Activated T-helper 1 cell treated with Interleukin-2 at 50 U/mL for 16 hours (primary cell): Measurements from ENCODE around the gene FCGR2B.
"Not testable (repeated sequence)": the region's sequence is repeated elsewhere in the genome, so short reads cannot be mapped to it uniquely, and the experiment has no call there.

Experiments used
- DNase-seq: peaks from one replicate; pipeline ENCODE4 v3.0.0-alpha.2; 2020; ENCODE audit warnings: low read depth

The FCGR2B gene

DNA sequence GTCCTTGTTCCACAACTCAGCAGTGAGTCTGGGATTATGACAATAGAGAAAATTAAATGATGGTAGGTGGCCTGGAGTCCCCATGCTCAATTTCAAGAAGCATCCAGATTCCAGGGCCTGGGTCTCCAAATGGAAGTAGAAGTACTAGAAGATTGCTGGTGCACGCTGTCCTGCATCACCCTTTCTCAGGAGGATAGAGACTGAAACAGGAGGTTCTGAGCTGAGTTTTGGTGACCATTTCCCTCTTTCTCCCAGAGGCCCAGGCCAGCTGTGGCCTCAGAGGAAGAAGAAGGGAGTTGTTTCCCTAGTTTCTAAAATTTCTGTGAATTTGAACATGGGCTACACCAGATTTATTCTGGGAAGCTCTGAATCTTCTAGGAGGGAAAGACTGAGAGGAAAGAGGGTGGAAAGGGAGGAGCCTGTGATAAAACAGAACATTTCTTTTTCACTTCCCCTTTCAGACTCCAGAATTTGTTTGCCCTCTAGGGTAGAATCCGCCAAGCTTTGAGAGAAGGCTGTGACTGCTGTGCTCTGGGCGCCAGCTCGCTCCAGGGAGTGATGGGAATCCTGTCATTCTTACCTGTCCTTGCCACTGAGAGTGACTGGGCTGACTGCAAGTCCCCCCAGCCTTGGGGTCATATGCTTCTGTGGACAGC lies at the start of gene FCGR2B:
FCGR2B (plus strand) TSS at position 460 of the 656 bp plus-strand sequence; CDS start at position 559, 99 bp downstream.
- not testable (repeated sequence) for DNase-seq

DNA sequence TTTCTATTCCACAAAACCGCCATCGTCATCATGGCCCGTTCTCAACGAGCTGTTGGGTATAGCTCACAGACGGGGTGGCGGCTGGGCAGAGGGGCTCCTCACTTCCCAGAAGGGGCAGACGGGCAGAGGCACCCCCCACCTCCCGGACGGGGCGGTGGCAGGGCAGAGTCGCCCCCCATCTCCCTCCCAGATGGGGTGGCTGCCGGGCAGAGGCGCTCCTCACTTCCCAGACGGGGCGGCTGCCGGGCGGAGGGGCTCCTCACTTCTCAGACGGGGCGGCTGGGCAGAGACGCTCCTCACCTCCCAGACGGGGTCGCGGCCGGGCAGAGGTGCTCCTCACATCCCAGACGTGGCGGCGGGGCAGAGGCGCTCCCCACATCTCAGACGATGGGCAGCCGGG lies 46.5 kb upstream of the FCGR2B start:
- not testable (repeated sequence) for DNase-seq

DNA sequence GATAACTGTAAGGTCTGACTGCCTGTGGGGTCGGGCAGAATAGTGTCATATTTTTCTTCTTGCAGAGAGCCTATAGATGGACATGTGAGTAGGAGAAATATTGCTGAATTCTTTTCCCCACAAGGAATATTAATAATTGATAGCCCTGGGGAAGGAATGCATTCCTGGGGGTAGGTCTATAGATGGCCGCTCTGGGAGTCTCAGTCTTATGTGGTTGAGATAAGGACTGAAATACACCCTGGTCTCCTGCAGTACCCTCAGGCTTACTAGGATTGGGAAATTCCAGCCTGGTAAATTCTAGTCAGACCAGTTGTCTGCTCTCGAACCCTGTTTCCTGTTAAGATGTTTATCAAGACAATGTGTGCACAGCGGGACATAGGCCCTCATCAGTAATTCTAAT lies 44.4 kb upstream of the FCGR2B start:
- DNase-seq = not testable (repeated sequence)

DNA sequence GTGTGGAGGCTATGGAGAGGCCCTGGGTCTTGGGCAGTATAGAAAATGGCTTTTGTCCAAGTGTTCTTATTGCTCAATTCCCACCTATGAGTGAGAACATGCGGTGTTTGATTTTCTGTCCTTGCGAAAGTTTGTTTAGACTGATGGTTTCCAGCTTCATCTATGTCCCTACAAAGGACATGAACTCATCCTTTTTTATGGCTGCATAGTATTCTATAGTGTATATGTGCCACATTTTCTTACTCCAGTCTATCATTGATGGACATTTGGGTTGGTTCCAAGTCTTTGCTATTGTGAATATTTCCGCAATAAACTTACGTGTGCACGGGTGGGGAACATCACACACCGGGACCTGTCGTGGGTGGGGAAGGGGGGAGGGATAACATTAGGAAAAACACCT lies 42.5 kb upstream of the FCGR2B start:
- DNase-seq = not testable (repeated sequence)

DNA sequence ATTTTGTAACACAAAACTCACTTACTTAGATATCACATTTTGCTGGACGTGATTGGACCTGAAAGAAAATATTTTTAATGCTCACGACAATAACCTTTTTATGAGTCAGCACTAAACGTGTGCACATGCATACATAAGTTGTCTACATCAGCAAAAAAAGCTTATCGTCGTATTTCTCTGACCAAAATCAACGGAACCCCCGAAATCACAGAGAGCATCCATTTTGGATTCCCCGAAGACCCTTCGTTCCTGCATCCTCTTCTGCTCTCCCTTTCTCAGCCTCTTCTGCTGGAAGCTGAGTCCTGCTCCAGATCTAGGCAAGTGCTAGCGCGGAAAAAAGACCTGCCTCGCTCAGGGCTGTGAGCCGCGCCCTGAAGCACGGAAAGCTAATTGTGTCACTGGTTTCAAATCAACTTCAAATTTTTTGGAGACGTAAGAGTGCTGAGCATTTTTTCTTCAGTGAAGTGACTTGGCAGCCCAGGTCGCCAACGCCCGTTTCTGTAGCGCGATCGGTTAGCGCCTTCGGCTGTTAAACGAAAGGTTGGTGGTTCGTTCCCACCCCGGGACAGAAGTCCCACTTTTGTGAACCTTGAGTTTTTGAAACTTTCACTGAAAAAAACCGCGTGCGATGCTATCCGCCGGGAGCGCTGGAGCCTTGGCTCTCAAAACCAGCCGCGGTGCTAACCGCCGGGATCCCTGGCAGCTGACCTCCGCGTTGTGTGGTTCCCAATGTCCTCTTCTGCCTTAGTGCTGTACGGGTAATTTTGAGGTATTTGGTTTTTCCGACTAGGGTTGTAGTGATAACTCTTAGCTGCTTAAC lies 41.6 kb upstream of the FCGR2B start:
- DNase-seq = peak; percentile 48

DNA sequence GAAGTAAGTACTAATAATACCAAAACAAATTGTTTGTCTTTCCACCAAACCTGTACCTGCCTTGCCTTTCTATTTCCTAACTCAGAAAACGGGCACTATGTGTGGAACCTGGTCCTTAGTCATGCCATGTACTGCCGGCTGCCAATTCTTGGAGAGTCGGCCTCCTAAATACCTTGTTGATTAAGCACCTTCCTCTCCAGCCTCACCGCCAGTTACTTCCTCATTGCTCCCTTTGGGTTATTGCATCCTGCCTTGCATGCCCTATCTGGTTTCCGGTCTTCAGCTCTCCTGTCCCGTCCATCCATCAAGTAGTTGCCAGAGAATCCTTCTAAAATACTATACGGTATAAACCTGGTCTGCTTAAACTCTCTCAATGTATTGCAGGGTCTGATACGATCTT lies 40.9 kb upstream of the FCGR2B start:
- not testable (repeated sequence) for DNase-seq

DNA sequence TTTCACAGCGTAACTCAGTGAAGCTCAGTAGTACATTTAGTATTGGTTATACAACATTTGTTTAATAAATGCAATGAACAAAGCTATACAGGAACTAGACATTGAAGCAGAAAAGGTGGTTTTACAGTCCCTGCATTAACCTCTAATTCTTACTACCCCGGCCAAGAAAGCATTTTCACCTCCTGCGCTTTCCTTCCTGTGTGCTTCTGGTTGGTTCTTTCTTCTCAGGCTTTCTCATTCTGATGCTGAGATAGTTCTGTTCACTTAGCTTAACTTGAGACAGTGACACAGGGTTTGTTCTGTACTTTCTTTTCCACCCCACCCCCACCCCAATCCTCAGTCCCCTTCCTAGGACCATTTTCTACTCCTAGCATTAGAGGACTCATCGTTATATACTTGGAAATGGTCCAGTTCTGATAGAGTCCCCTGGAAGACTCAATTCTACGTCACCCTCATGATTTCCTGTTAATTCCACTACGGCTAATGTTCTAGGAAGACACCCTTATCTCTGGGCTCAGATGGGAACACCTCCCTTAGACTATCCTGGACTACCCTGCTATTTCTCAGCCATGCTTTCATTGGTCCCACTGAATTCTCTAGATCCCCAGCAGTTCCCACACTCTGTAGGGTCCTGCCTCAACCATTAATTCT lies 39.4 kb upstream of the FCGR2B start:
- not testable (repeated sequence) for DNase-seq

DNA sequence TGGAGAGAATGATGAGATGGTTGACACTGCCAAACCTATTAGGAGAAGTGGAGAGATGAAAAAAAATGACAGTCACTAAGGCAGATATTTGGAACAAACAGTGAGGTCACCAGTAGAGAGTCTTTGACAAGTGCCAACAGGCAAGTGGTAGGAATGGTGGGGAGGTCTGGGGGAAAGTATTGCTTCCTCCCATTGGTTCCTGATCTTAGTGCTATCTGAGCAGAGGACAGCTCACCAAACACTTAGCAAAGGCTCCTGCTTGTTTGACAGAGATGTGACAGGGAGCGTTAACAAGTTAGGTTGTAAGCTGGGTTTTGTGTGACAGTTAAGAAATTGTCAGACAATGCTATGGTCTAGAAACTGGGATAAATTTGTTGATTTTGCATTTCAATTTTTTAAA lies 38.3 kb upstream of the FCGR2B start:
- not testable (repeated sequence) for DNase-seq

DNA sequence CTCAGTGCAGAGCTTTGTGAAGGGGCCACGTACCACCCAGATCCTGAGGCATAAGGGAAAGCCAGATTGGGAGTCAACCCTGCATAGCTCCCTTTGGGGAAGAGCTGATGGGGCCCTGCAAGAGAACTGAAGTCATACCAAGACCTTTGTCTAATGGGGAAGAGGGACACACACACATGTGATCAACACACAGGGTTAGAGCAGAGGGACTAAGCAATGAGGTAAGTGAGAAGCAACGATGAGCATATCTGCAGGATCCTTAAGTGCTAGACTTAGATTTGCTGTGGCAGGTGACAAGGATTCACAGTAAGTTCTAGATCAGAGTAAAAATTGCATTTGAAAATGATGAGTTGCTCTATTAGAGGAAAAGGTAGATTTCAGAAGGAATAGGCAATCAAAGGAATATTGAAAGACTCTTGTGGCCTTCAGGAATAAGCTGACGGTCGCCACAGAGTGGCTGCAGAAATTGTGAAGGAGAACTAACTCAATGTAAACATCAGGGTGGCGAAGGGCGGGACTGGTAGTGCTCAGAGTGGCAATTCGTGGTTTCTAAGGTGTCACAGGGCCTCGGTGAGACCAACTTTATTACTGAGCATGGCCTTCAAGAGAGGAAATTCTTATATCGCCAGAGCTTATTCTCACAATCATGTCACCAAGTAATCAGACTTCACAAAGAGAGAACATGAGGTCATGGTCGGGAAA lies 36.3 kb upstream of the FCGR2B start:
- DNase-seq = not testable (repeated sequence)

DNA sequence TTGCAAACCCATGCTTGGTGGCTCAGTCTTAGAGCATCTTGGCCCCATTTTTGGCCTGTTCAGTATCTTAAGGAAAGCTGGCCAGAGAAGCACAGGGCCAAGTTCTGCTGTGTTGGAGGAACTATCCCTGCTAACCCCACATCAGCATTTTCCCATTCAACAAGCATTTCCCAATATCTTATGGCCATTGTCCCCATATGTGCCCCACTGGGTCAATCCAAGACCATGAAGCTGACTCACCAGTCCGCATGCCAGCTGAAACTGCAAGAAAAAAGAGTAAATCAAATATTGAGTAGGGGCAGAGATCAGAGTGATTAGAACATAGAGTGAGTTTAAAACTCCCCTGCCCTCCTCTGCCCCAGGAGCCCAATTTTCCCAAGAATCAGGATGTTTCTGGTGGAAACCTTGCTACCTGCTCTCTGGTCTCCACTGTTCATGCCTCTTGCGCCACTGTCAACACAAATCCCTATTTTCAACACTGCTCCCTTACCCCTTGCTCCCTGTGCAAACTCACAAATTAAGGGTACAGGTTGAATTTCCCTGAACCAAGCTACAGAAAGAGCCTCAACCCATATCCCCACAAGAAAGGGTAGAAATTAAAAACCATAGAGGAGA lies 32.7 kb upstream of the FCGR2B start:
- DNase-seq = not testable (repeated sequence)

DNA sequence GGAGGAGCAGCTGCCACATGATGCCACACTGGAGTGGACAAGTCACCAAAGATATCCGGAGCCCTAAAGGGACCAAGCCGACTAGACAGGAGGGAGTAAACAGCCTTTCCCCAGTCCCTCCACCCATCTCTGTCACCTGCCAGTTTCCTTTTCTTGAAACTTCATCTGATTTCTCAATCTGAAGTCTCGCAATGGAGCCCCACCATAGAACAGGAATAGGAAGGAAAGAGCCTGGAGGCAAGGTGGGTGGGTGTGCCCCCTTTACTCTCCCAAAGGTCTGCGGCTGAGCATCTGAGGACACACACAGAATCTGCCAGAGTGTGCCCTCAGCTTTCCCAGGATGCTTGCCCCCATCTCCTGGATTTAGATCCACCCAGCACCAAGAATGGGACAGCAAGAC lies 31.9 kb upstream of the FCGR2B start, which contains the start of gene FCGR3B:
FCGR3B (minus strand) TSS at position 101 of the 400 bp plus-strand sequence; CDS start at position 19, 82 bp downstream.
- no peak for DNase-seq

DNA sequence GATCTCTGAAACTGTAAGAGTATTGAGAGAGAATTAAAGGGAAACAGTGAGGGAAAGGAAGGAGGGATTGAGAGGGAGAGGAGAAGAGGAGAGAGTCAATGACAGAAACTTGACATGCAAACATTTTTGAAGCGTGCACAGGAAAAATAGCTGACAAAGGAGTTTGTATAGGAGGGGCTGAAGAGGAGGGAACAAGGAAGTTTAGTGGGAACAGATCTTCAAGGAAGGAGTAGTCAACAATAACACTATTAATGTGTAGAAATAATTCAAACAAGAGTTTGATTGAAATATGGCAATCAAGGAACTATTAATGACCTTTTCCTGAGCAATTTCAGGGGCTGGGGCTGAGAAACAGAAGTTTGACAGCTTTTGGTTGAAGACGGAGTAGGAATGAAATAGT lies 27.9 kb upstream of the FCGR2B start:
- DNase-seq = not testable (repeated sequence)

DNA sequence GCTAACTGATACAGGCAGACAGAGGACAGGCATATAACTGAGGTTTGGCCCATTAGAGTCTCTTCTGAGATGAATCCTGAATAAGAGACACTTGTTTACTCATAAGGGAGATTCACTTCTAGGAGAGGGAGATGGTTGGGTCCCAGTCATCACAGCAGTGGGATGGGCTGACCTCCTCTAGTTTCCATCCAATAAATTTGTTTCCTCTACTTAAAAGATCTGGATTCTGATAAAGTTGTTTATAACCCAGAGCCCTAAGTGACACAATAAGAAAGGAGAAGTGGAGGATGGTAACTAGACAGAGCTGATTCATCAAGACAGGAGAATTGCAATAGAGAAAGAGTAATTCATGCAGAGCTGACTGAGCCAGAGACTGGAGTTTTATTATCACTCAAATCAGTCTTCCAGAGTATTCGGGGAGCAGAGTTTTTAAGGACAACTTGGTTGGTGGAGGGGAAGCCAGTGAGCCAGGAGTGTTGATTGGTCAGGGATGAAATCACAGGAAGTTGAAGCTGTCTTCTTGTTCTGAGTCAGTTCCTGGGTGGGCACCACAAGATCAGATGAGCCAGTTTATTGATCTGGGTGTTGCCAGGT lies 26.7 kb upstream of the FCGR2B start:
- DNase-seq = not testable (repeated sequence)

DNA sequence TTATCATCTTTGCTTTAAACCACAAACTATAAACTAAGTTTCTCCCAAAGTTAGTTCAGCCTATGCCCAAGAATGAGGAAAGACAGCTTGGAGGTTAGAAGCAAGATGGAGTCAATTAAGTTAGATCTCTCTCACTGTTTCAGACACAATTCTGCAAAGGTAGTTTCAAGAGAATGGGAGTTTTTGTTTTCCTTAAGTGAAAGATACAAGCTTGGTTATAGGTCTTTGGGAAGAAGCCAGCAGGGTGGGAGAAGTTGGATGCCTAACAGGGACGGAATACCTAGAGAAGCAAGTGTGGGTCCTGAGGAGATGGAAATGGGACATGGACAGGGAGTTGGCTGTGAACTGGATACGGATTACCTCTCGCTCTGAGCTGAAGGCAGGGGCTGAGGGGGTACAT lies 26.0 kb upstream of the FCGR2B start:
- not testable (repeated sequence) for DNase-seq

DNA sequence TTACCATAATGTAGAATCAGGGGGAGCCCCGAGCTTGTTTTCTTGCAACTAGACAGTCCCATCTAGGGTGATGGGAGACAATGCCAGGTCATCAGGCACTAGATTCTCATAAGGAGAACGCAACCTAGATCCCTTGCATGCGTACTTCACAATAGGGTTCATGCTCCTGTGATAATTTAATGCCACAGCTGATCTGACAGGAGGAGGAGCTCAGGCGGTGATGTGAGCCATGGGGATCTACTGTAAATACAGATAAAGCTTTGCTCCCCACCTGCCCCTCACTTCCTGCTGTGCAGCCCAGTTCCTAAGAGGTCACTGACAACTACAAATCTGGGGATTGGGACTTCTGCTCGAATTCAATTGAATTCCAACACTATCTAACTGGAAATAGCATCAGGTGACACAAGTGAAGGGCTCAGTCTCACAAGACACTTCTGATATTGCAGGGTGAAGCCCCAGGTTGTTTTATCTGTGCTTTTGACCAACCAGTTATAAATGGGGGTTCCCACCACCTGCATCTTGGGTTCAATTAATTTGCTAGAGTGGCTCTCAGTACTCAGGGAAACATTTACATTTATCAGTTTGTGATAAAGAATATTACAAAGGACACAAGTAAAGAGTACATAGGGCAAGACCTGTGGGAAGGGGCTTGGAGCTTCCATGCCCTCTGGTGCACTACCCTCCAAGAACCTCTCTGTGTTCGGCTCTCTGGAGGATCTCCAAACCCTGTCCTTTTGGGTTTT lies 24.5 kb upstream of the FCGR2B start:
- not testable (repeated sequence) for DNase-seq

DNA sequence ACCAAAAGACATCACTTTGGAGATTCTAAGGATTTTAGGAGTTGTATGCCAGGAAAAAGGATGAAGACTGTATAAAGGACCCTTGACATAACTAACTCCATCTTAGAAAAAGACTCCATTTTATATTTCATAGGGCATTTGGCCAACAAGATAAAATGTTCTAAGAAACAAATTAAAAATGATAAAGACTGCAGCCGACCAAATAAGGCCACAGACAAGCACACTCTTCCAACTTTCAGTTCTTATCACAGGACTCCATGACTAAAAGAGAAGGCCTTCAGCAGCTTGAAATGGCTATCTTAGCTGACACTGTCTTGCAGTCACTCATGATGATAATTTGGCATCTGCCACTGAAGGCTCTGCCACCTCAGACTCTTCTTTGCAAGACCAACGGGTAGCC lies 23.7 kb upstream of the FCGR2B start:
- not testable (repeated sequence) for DNase-seq

DNA sequence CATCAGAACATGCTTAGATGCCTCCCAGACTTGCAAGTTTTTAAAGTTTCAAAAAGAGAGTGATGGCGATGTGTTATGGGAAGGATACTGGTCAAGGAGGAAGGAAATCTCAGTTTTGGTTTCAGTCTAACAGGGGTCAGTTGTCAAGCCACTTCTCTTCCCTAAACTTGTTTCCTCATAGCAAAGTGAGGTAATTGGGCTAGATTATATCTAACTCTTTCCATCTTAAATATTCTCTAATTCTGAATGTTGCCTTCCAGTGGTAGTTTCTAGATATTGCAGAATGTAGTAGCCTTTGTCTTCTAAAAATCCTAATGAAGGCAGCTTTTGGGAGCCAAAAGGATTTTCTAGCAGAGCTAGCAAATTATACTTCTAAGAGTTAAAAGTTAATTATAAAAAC lies 20.2 kb upstream of the FCGR2B start:
- not testable (repeated sequence) for DNase-seq

DNA sequence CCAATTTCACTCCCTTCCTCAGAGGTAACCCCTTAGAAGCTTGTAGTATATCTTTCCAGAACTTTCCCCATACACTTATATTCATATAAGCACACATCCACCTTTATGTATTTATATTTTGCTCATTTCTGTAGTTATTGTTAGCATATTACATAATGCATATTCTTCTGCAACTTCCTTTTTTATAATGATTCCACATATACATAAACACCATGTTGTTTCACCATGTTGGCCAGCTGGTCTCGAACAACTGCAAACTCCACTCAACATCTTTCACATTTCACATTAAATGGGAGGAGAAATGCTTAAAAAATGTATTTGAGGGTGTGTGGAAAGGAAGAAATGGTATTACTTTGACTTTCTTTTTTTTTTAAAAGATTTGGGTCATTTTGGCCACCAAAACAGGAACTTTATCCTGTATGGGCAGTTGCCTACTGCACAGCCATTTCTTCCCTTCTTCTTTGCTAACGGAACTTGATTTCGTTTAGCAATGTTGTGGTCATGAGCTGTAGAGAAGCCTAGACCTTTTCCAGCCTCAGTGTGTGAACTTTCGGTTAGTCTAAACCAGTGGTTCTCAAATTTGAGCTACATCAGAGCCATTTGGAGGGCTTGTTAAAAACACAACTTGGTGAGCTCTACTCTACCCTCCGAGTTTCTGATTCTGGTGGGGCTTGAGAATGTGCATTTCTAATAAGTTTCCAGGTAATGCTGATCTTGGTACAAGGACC lies 19.3 kb upstream of the FCGR2B start:
- not testable (repeated sequence) for DNase-seq

DNA sequence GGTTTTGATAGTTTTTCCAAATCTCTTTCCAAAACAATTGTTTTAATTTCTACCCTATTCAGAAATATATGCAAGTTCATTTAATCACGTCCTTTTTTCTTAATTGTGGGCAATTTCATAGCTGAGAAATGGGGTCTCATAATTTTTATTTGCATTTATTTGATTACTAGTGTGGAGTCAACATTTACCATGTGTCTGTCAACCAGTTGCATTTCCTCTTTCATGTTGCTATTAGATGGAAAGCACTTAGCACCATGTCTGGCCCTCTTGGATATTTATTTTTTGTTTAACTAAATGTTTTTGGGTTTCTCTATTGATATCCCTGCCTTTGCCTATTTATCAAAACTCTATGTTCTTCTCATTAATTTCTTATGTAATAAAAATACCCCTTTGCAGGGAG lies 18.1 kb upstream of the FCGR2B start:
- DNase-seq = not testable (repeated sequence)
